22Rv1 (cell line): ENCODE measurements around the gene FANK1.

Source experiments
- H3K27ac ChIP-seq: fragments of 450-650 bp; 2 replicates; pipeline ENCODE4 v1.5.1; 2017
- CTCF ChIP-seq: fragments of 450-650 bp; IDR thresholded peaks from 2 replicates; pipeline ENCODE4 v1.5.1; 2017; ENCODE audit warnings: mild to moderate bottlenecking
- ZFX ChIP-seq: fragments of 450-650 bp; IDR thresholded peaks from 2 replicates; pipeline ENCODE4 v1.6.1; 2017; ENCODE audit warnings: antibody characterized with exemption, borderline replicate concordance

The FANK1 gene

GRCh38 chr10:125896088-125896934 lies at the start of gene FANK1:
FANK1 (plus strand) TSS chr10:125896564; CDS start chr10:125896643, 79 bp downstream.
- peak within 1 kb of the TSS; percentile 50 for H3K27ac ChIP-seq

- TF ChIP-seq CTCF: no peak
- no peak for TF ChIP-seq ZFX
- no peak overlapping the region for H3K27ac ChIP-seq
Observed at GRCh38 chr10:125846894-125847293, 49.5 kb upstream of the FANK1 start.

- TF ChIP-seq CTCF: no peak
- no peak overlapping the region for H3K27ac ChIP-seq
Observed at GRCh38 chr10:125848371-125848770, 48.0 kb upstream of the FANK1 start.

GRCh38 chr10:125848857-125849256 lies 47.5 kb upstream of the FANK1 start:
- TF ChIP-seq CTCF (no peak), ZFX (no peak)

GRCh38 chr10:125849448-125849847 lies 46.9 kb upstream of the FANK1 start:
- no peak overlapping the region for H3K27ac ChIP-seq
- TF ChIP-seq CTCF (no peak), ZFX (no peak)

More at GRCh38 chr10:125848857-125849256, 47.5 kb upstream of the FANK1 start:
- no peak overlapping the region for H3K27ac ChIP-seq

- H3K27ac ChIP-seq: no peak overlapping the region
- no peak for TF ChIP-seq ZFX
- TF ChIP-seq CTCF: no peak
Observed at GRCh38 chr10:125850766-125851731, 45.3 kb upstream of the FANK1 start.

GRCh38 chr10:125852487-125852886 lies 43.9 kb upstream of the FANK1 start:
- TF ChIP-seq ZFX: no peak
- TF ChIP-seq CTCF: no peak
- H3K27ac ChIP-seq: no peak overlapping the region
